ENCODE data around the gene CTNND1. TPM values are rescaled to one million over a fixed set of nuclear protein-coding genes. Genes with fewer than 3 reads are reported as not detected.

Gene CTNND1
- total and polyA plus RNA-seq, 9 of the 15 experiments (the other 6 are each of a cell fraction or from before 2014, with no cell fraction given), result 11.1 to 74.0 (median 43.3) TPM

- peak; percentile 82 for TF ChIP-seq REST (IDR thresholded peaks at IDR 0.05; ENCODE audit: borderline replicate concordance)
- TF ChIP-seq REST (CRISPR knock-in tag; IDR thresholded peaks at IDR 0.05; ENCODE audit: low read depth), result no peak
- no peak for TF ChIP-seq ZNF12 (CRISPR knock-in tag; IDR thresholded peaks at IDR 0.05)
- peak; percentile 84 for TF ChIP-seq GATA2 (CRISPR knock-in tag; IDR thresholded peaks at IDR 0.05)
- TF ChIP-seq GTF2F1 (IDR thresholded peaks at IDR 0.05; ENCODE audit: low read depth, low read length), result no peak
- no peak for TF ChIP-seq ZNF696 (CRISPR knock-in tag; conservative IDR thresholded peaks at IDR 0.05)
- 0 out of 2 replicates have a peak, but pooled peaks have one; percentile 18 for TF ChIP-seq EP400 (IDR thresholded peaks at IDR 0.05)
- TF ChIP-seq CTCF (IDR thresholded peaks at IDR 0.05 in 2 of 3, conservative IDR thresholded peaks at IDR 0.05 in 1 of 3; ENCODE audit: insufficient read depth in 2 of 3, low read depth in 1 of 3, low read length in 3 of 3), result peak; percentile 63 to 94 (median 82); a peak in 5 of 6 replicates
- peak; percentile 72 for TF ChIP-seq ETV1 (tag; conservative IDR thresholded peaks at IDR 0.05; ENCODE audit: low read depth)
- TF ChIP-seq ZNF766 (CRISPR knock-in tag; conservative IDR thresholded peaks at IDR 0.05), result peak; percentile 86
- TF ChIP-seq HDAC1 (IDR thresholded peaks at IDR 0.05), result 0 out of 4 replicates have a peak, but pooled peaks of 1 of the 2 experiments have one; percentile 28
- no peak for TF ChIP-seq ZNF778 (CRISPR knock-in tag; IDR thresholded peaks at IDR 0.05)
- TF ChIP-seq DPF2 (IDR thresholded peaks at IDR 0.05), result 0 out of 2 replicates have a peak, but pooled peaks have one; percentile 30
- 0 out of 2 replicates have a peak, but pooled peaks have one; percentile 6 for TF ChIP-seq PKNOX1 (IDR thresholded peaks at IDR 0.05)
- TF ChIP-seq POLR2B (IDR thresholded peaks at IDR 0.05; ENCODE audit: low read depth, partially characterized antibody), result no peak
- no peak for TF ChIP-seq ZNF184 (CRISPR knock-in tag; IDR thresholded peaks at IDR 0.05)
- no peak for TF ChIP-seq ZNF232 (CRISPR knock-in tag; IDR thresholded peaks at IDR 0.05)
Observed at GRCh38 chr11:57800444-57801182, 39.0 kb downstream of the CTNND1 start (continued).

Measured in K562 (cell line).